Globus pallidus (tissue), 1 donor: ENCODE data around the gene NAMPT.
"Not testable (repeated sequence)": the region's sequence is repeated elsewhere in the genome, so short reads cannot be mapped to it uniquely, and the experiment has no call there.

Experiments
- DNase-seq: peaks from one replicate; pipeline ENCODE4 v3.0.0-alpha.2; 2015; ENCODE audit warnings: low spot score

NAMPT gene

DNA sequence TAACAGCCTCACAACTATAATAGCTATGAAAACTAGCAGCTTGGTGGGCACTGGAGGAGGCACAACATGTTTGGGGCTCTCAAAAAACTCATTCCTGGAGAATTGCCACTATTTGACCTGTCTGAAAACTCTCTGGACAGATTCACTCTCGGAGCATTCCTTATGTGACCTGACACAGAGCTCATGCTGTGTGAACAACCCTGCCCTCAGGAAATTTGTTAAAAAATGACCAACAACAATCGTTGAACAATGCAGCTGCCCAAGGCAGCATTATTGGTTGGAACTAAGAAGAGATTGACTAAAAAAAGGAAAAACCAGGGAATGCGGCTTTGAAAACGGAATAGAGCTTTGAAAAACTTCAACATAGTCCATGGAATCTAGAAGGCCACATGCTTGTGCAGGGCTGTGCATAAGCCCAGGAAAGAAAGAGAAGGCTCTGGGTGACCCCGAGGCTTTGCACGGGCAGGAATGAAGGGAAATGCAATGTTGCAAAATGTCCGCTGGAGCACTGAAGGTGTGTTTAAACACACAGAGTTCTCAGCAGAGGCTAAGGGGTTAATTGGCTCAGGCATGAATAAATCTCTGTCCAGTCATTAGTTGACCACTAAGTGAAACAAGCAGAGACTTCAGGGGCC is 52.8 kb downstream of the NAMPT start:
- no peak for DNase-seq

- no peak for DNase-seq
Measured at GRCh38 chr7:106225856-106226255, 58.9 kb downstream of the NAMPT start.

DNA sequence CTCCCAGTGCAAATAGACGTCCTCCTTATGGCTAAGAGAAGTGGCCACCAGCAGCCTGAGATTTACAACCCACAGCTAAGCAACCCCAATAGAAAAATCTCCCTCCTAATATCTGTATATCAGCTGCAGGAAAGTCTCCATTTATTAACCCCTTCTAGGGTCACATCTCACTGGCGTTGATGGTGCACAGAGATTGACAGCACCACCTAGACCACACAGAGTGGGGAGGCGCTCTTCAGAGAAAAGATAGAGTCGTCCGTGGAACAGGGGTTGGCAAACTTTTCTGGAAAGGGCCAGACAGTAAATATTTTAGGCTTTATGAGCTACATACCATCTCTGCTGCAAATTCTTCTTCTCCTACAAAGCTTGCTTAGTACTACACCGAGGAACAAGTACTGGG is 60.0 kb downstream of the NAMPT start:
- DNase-seq, result no peak

GRCh38 chr7:106223156-106223555 is 61.6 kb downstream of the NAMPT start:
- DNase-seq, result no peak

- DNase-seq, result no peak
Measured at GRCh38 chr7:106222545-106222944, 62.2 kb downstream of the NAMPT start.

DNA sequence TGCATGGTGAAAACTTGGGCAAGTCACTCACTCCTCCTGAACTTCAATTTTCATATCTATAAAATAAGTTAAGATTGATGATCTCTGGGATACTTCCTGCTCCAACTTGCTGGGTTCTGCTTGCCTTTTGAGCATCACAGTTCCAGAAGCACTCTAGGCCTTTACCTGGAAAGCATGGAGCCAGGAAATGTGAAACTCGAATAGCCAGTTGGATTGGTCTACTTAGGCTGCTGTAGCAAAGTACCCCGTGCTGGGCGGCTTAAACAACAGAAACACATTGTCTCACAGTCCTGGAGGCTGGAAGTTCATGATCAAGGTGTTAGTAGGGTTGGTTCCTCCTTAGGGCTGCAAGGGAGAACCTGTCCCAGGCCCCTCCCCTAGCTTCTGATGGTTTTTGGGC is 64.5 kb downstream of the NAMPT start:
- no peak for DNase-seq

- no peak for DNase-seq
Measured at GRCh38 chr7:106219170-106219569, 65.6 kb downstream of the NAMPT start.

DNA sequence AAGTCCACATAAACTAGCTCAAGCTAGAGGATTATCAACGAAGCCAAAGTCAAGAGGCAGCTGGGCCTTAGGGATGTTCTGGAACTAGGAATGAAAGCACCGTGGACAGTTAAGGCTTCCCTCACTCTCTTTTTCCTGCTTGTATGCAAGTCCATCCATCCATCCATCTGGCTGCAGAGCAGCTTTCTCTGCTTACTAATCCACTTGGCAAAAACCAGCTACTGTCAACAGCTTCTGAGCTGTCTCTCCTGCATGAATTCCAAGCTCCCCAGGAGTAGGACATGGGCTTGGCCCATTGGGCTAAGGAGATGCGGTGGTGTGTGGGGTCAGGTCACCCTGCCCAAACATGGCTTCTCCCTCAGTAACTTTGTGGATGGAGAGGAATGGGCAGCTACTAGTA is 66.2 kb downstream of the NAMPT start:
- DNase-seq, result no peak

DNA sequence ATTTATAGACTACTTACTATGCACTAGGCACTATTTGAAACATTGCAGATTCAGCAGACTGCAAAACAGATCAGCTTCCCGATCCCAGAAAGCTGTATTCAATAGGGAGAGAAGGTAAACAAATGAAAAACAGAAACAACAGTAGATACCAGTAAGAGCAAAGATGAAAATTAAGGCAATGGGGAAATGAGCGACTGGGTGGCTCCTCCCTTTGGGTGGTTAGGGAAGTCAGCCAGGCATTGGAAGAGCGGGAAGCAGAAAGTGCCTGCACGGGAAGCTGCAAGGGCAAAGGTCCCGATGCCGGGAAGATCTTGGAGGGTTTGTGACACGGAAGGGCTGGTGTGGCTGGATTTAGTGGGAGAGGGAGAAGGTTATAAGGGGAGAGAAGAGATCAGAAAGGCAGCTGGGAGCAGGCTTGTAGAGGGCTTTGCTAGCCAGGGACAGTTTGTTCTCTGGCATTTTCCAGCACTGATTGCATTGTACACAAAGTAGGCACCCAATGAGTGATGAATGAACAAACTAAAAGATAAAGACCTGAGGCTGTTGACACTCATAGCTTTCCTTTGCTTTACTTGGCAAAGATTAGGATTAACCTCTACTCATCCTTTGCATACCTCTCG is 67.8 kb downstream of the NAMPT start:
- no peak for DNase-seq

DNA sequence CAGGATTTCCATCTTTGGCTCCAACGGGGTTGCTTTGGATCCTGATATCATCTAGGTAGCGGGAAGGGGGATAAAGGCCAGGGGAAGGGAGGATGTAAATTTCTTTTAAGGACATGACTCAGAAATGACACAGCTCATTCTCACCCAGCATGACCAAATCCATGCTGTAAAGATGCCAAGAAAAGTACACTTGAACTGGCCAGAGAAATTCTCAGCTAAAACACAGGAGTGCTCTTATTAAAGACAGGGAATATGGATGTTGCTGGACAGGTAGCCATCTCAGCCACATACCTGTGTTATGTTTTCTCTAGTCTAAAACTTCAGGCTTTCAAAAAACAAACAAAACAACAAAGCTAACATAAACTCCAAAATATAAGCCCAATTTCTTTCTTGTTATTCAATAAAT is 68.3 kb downstream of the NAMPT start:
- no peak for DNase-seq

DNA sequence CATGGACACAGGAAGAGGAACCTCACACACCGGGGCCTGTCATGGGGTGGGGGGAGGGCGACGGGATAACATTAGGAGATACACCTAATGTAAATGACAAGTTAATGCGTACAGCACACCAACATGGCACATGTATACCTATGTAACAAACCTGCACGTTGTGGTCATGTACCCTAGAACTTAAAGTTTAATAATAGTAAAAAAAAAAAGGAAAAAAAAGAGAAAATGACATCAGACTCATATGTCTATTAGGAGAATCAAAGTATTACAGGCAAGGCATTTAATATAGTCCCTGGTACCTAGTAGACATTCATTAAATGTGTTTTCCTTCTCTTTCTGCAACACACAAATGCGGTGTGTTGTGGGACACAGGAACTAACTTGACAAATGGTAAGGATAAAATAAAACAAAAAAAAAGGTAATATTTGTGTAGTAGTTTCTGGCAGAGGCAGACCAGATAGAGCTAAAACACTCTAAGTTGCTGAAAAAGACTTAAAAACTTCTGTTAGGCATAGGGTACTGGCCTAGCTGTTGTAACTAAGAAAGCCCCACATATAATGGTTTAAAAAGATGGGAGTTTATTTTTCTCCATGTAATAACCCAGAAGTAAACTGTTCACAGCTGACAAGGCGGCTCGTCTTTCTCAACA is 68.8 kb downstream of the NAMPT start:
- DNase-seq, result no peak

GRCh38 chr7:106208944-106209343 is 75.8 kb downstream of the NAMPT start:
- DNase-seq, result not testable (repeated sequence)

DNA sequence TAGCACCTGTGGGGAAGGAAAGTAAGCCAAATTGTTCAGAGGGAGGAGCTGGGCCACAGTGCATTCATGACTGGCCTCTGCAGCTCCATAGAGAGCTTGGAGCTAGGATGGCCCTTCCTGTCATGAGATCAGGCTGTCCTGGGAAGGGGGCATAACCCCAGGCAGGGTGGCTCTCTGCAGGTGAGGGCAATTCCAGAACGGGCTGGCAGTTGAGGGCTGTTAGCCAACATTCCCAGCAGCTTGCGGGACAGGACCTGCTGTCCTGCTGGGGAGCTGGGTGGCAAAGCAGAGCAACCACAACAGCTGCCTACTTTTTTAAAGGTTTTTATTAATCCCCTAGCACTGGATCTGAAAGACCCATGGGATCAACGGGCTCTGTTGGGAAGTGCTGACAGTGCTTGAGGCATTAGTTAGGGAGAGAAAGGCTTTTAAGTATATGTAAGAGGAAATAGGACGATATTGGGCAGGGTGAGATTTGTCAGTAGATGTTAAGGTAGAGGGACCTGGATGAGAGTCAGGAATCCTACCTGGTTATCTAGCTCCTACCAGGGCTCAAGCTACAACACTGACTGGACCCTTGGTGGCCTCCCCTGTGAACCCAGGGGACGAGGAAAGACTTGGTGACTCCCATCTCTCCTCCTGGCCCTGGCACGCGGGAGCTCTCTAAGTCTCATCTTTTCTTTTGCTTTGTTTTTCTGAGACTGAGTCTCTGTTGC is 77.8 kb downstream of the NAMPT start:
- DNase-seq, result no peak

GRCh38 chr7:106205621-106206222 is 79.1 kb downstream of the NAMPT start:
- DNase-seq, result no peak

- DNase-seq, result no peak
Measured at GRCh38 chr7:106203473-106203872, 81.3 kb downstream of the NAMPT start.

- no peak for DNase-seq
Measured at GRCh38 chr7:106201164-106201563, 83.6 kb downstream of the NAMPT start.

- no peak for DNase-seq
Measured at GRCh38 chr7:106199813-106200364, 84.9 kb downstream of the NAMPT start.

DNA sequence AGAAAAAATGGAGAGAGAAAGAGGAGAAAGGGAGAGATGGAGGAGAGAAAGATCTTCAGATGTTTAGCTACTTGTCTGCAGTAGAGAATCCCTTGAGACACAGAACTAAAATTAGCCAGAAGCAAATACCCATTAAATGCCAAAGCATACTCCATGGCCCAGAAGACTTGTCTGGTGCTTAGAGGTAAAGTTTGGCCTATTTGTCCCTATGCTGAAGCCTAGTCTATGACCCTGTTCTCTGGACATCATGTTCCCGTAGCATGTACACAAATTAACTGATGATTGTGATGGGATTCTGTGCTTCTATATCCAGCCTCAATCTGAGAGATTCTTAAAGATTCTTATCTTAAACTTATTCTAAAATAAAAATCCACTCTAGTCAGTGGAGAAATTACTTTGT is 85.8 kb downstream of the NAMPT start:
- DNase-seq, result no peak
